Left lobe of liver (tissue), 2 donors: ENCODE data around the gene LRRC75A. TPM values are rescaled to one million over a fixed set of nuclear protein-coding genes. Genes with fewer than 3 reads are reported as not detected.
"Not testable (repeated sequence)": the region's sequence is repeated elsewhere in the genome, so short reads cannot be mapped to it uniquely, and the experiment has no call there.

Experiments used
- ATAC-seq: fragments of 200-7000 bp; cut with Tn5 transposase; one replicate; pipeline ENCODE4 v1.9.1; 2020; ENCODE audit warnings: mild to moderate bottlenecking, moderate library complexity
- DNase-seq: peaks from one replicate; pipeline ENCODE4 v3.0.0-alpha.2; 2020; ENCODE audit warnings: low spot score
- total RNA-seq: library from RNA; stranded (reverse); gene quantifications from one replicate; pipeline ENCODE4 v1.2.1, GENCODE V29; 2021
- donor health status: DM: no; HTN: no; CAD: no; lungs with moderate emphysema.
- donor health status: DM: no; HTN: yes; CAD: no.

Gene LRRC75A
- total RNA-seq, 1 donor from 2014 or later = 0.13 TPM

GRCh38 chr17:16455997-16456741 is 35.8 kb downstream of the LRRC75A start:
- ATAC-seq (no peak), DNase-seq (no peak)

DNA sequence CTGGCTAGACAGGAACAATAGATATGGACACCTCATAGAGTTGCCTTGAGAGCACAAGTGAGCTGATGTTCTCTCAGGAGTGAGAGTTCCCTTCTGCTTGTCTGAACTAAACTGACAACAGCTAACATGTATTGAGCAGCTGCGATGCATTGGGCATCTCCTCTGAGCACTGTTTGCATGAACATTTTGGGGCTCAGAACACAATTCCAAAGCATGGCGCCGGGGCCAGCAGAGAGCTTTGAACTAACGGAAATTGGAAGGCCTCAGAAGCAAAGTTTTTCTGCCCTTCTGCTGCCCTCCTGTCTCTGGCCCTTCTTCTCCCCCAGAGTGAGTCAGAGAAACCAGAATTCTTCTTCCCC is 38.5 kb downstream of the LRRC75A start:
- no peak for DNase-seq
- no peak for ATAC-seq

DNA sequence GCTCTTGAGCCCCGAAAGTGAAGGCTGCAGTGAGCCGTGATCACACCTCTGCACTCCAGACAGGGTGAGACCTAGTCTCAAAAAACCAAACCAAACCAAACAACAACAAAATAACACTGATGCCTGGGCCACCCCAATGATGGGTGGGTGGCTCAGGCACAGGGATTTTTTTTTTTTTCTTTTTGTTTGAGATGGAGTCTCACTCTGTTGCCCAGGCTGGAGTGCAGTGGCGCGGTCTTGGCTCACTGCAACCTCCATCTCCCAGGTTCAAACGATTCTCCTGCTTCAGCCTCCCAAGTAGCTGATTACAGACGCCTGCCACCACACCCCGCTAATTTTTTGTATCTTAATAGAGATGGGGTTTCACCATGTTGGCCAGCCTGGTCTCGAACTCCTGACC is 39.7 kb downstream of the LRRC75A start:
- ATAC-seq, DNase-seq: not testable (repeated sequence)

DNA sequence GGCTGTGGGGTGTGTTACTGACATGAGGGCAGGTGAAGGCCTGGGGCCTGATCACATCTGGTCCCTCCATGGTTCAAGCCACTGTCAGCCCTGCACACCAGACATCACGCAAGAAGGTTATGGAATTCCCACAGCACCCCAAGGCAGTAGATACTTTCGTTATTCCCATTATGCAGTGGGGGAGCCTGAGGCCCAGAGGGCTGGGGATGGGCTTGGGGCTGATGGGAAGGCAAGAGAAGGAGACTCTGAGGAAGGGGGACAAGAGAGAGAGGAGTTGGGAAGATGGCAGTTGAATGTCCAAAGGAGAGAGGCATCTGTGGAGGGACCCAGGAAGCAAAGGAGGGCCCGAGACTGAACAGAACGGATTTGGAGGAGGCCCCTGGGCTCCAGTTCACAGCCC is 42.0 kb downstream of the LRRC75A start:
- no peak for DNase-seq
- no peak for ATAC-seq

GRCh38 chr17:16449121-16449570 is 42.8 kb downstream of the LRRC75A start:
- ATAC-seq (no peak), DNase-seq (no peak)

DNA sequence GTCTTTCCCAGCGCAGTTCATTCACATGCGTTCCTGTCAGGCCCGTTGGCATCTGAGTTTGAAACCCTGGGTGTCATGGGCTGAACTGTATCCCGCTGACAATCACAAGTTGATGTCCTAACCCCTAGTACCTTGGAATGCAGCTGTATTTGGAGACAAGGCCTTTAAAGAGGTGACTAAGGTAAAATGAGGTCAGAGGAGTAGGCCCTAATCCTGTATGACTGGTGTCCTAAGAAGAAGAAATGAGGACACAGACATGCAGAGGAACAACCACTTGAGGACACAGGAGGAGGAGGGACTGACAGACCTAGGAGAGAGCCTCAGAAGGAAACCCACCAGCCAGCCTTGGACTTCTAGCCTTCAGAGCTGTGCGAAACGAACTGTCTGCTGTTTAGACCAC is 43.5 kb downstream of the LRRC75A start:
- DNase-seq (no peak), ATAC-seq (no peak)

DNA sequence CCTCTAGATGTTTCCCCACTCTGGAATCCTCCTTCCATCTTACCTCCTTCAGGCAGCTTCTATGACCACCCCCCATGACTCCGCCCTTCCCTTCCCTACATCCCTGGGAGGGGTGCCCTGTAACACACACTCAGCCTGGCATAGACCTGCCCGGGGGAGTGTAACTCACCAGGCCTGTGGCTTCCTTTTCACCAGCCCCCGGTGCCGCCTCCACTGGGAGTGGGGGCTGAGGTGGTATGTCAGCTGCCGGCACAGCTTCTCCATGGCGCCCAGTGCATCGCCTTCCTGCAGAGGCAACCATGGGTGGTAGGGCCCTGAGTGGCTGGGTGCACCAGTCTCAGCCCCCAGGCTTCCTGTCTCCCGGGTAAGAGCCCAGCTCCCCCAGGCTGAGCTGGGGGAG is 44.3 kb downstream of the LRRC75A start:
- no peak for DNase-seq
- ATAC-seq = no peak

- ATAC-seq (no peak), DNase-seq (no peak)
These were observed 45.5 kb downstream of the LRRC75A start for GRCh38 chr17:16446338-16446983.

- no peak for DNase-seq
- ATAC-seq = peak; percentile 12
These were observed 47.6 kb downstream of the LRRC75A start for GRCh38 chr17:16444258-16444886.

GRCh38 chr17:16443511-16444257 is 48.3 kb downstream of the LRRC75A start:
- no peak for ATAC-seq
- DNase-seq = no peak

GRCh38 chr17:16442594-16443510 is 49.1 kb downstream of the LRRC75A start:
- no peak for DNase-seq
- no peak for ATAC-seq

GRCh38 chr17:16442141-16442540 is 49.9 kb downstream of the LRRC75A start:
- ATAC-seq = no peak

DNA sequence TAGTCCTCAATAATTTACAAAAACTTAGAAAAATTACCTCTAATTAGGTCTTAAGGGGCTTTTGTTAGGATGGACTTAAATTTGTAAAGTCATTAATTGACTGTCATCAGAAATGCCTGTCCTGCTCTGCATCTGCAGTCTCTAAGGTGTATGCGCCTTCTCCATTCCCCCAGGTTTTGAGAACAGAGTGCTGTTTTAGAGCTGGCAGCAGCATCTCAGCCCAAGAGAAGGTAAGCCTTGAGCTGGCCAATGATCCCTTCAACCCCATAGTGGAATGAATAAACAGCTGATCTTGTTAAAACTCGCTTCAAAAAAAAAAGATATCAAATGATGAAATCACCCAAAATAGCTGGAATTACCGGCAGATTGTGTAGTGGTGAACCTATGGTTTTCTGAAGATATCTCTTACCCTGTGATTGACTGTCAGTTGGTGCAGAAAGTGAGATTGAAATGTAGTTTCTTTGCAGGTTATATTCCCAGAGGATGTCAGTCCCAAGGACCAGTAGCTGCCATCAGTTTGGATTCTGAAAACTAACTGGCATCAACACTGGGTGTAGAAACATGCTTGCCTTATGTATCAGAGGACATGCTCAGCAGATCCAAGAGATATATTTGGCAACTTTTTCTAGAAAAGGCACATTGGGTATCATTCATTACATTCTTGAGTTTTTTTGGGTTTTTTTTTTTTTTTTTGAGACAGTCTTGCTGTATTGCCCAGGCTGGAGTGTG is 50.9 kb downstream of the LRRC75A start:
- no peak for DNase-seq
- ATAC-seq = no peak

More at GRCh38 chr17:16442141-16442540, 49.9 kb downstream of the LRRC75A start:
- DNase-seq = no peak

- not testable (repeated sequence) for ATAC-seq, DNase-seq
These were observed 51.6 kb downstream of the LRRC75A start for GRCh38 chr17:16440354-16440753.

DNA sequence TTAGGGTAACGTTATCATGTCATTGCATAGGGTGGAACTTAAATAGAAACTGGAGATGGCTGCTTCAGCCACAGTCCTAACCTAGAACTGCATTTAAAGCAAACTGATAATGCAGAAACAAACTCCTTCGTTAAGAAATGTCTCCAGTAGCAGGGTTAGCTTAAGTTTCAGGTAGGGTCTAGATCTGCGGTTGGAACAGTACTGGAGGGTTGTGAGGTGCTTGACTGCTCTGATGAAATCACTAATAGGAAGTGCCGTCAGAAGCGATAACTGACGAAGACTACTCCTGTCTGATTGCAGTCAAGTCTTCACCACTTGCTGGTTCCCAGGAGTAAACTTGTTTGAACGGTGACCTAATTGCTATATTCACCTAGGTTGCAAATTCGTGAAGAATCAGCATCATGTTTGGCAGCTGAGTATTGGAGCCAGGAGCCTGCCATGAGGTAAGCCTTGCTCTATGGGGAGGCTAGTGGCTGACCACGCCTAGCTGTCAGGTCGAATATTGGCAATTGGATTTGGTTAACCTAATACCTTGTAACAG is 52.1 kb downstream of the LRRC75A start:
- ATAC-seq = no peak
- DNase-seq = no peak

DNA sequence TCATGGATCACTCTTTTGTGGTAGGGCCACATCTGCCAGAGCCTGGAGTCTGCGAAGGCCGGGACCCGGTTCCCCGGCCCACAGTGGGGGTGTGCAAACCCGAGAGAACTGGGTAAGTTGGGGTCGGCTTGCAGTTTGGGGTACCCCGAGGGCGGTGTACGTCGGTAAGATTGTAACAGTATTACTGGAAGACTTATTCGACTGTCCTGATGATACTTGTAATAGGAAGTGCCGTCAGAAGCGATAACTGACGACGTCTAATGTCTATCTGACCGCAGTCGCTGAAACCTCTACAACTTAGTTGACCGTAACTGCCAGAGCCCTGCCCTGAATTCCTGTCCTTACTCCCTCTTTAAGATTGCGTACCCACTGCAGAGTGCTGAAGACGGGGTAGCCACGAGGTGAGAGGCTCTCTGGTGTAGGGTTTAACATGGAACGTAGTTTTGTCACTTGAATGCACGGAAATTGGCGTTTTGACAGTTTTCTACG is 52.6 kb downstream of the LRRC75A start:
- DNase-seq (no peak), ATAC-seq (peak; percentile 2)

DNA sequence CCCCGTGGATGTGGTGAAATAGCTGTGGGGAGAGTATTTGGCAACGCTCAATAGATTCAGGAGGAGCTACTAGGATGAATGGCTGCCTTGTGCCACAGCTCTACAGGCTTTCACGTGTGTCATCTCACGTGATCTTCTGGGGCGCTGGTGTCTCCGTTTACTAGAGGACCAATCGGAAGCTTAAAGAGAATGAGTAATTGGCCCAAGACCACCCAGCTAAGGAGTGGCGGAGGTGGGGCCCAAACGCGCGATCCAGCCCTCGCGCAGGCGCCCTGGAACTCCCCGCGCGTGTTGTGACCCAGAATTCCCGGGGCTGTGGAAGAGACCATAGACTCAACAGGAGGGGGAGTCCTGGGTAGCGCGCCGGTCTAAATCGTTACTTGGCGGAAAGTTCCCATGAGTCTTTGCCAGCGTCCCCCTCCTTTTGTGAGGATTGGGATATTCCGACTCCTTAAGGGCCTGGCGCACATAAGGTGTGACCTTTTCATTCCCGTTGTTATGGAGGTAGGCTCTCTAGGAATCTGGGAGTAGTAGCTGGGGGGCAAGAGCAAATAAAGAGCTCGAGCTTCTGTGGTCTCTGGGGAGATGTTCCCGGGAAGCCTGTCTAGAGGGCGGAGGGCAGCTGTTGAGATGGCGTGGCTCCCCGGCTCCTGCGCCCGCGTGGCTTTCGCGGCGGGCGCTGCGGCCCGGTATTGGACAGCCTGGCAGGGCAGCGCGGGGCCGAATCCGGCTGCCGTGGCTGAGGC is 53.3 kb downstream of the LRRC75A start:
- peak; percentile 91 for ATAC-seq

GRCh38 chr17:16438173-16438556 is 53.8 kb downstream of the LRRC75A start:
- DNase-seq (no peak), ATAC-seq (no peak)

More for the DNA sequence above, 53.3 kb downstream of the LRRC75A start:
- DNase-seq = peak; percentile 96
